Activated CD4-positive, CD25-positive, alpha-beta regulatory T cell (primary cell): Measurements from ENCODE around the gene SLIT2.

Experiments used
- DNase-seq, 4 experiments: peaks; one replicate each; lab custom pipeline; 2025; lab: John Stamatoyannopoulos, UW

SLIT2 gene, protein sequence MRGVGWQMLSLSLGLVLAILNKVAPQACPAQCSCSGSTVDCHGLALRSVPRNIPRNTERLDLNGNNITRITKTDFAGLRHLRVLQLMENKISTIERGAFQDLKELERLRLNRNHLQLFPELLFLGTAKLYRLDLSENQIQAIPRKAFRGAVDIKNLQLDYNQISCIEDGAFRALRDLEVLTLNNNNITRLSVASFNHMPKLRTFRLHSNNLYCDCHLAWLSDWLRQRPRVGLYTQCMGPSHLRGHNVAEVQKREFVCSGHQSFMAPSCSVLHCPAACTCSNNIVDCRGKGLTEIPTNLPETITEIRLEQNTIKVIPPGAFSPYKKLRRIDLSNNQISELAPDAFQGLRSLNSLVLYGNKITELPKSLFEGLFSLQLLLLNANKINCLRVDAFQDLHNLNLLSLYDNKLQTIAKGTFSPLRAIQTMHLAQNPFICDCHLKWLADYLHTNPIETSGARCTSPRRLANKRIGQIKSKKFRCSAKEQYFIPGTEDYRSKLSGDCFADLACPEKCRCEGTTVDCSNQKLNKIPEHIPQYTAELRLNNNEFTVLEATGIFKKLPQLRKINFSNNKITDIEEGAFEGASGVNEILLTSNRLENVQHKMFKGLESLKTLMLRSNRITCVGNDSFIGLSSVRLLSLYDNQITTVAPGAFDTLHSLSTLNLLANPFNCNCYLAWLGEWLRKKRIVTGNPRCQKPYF (N-terminal part only)

GRCh38 chr4:20251796-20252655 lies at the start of gene SLIT2:
SLIT2 (plus strand) TSS chr4:20251905; CDS start chr4:20253816, 1,911 bp downstream.
- no peak for DNase-seq

GRCh38 chr4:20203508-20203907 lies 48.2 kb upstream of the SLIT2 start:
- DNase-seq, result no peak

- DNase-seq, result no peak
Observed at GRCh38 chr4:20217521-20217920, 34.2 kb upstream of the SLIT2 start.

GRCh38 chr4:20217951-20218350 lies 33.8 kb upstream of the SLIT2 start:
- no peak for DNase-seq

- DNase-seq, result no peak
Observed at GRCh38 chr4:20219521-20219920, 32.2 kb upstream of the SLIT2 start.

DNA sequence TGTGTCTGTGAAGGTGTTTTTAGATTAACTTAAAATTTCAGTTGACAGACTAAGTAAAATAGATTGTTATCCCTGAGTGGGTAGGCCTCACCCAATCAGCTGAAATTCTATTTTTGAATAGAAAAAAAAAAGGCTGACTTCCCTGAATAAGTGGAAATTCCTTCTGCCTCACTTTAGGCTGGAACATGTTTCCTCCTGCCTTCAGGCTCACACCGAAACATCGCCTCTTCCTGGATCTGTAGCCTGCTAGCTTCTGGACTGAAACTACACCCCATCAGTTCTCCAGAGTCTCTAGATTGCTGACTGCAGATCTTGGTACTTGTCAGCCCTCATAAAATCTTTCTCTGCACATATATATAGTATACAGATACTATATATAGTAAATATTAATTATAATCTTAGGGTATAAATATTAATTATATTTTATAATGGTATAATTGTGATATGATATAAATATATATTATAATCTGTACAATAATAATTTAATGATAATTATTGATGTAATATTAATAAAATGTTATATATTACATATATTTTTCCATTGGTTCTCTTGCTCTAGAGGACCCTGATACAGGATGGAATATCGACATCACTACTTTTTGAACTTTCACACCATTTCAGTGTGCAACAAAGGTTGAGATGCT lies 13.7 kb upstream of the SLIT2 start:
- DNase-seq, result no peak

- DNase-seq, result no peak
Observed at GRCh38 chr4:20248155-20248558, 3.5 kb upstream of the SLIT2 start.

DNA sequence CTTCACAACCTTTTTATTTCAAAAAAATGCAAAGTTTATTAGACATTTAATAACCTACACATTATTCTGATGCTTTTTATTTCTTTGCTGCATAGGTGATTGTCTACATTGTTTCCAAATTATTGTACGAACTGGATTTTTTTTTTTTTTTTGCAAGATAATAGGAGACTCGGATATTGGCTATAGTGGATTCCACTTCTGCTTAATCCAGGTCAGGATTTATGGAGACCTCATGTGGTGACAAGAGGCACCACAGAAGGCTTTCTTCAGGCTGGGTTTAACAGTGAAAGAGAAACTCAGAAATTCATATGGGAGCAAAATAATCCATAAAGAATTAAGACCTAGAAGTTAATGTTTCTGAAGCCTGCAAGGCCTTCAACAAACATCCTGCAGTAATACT lies 2.4 kb upstream of the SLIT2 start:
- no peak for DNase-seq

DNA sequence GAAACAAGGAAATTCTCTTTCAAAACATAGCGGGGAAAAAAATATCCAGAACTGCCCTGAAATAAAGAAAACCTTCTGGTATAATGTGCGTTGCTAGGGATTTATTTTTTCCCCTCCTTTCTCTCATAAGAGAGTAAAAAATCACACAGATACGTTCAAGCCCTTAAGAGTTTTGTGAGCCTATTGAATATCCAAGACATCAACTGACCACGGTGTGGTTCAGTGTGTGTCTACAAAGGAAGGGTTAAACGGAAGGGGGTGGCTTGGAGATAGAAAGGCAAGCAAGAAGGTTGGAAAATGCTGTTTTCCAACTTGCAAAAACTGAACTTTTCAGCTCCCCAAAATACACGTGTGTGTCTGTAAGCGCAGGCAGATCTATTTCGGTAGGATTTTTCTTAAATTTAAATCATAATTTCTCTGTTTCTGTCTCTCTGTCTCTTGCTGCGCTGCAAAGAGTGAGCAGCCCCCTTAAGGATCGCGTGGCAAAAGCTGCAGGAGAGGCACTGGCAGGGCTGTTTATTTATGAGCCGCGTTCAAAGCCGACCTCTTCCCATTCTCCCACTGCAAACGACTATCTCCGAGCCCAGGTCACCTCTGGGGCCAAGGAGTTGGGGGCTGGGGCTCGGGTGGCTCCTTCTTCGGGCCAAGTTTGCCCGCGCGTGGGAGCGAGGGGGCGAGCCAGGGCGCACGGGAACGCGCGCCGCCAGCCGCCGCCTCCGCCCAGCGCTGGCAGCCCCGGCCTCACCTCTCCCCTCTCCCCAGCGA lies 492 bp upstream of the SLIT2 start:
- DNase-seq, result no peak

DNA sequence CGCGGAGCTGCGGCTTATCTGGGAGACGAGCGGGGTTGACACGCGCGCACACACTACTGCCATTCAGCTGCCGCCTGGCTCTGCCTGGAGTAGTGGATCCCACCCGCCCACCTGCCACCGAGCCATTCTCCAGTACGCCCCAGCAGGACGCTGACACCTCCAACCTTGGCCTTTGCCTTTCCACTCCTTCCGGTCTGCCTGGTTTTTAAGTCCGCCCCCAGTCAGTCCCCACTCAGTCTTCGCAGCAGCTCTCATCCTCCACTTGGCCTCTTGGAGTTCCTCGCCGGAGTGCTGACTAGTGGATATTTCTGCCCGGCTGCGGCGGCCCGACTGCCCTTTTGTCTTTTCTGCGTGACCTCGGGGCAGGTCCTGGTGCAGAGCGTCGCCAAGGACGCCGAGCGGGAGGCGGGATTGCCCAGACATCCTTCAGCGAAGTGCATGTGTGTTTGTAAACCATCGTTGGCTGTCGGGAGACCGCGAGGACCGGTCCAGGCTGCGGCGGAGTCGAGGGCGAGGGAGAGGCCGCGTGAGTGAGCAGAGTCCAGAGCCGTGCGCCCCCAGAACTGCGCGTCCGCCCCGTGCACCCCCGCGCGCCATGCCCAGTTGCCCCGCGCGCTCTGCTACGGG lies 1.1 kb downstream of the SLIT2 start:
- no peak for DNase-seq

DNA sequence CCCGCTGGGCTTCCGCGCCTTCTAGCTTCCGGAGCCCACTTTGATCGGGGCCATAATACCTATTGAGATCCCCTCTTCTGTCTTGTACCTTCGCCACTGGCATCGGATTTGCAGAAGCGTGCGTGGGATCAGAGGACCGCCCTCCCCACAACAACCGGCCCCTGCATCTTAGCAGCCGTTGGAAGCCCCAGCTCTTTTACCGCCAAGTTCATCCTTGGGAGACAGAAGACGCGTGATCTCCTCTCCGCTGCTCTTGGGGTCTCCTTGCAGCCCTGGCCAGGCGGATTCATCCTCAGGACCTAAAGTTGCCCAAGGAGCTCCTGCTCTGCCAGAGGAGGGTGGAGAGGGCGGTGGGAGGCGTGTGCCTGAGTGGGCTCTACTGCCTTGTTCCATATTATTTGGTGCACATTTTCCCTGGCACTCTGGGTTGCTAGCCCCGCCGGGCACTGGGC lies 1.6 kb downstream of the SLIT2 start:
- DNase-seq, result no peak

GRCh38 chr4:20253735-20254409 lies 2.2 kb downstream of the SLIT2 start:
- DNase-seq, result no peak

GRCh38 chr4:20254511-20255250 lies 3.0 kb downstream of the SLIT2 start:
- no peak for DNase-seq

GRCh38 chr4:20255251-20255586 lies 3.5 kb downstream of the SLIT2 start:
- no peak for DNase-seq

- no peak for DNase-seq
Observed at GRCh38 chr4:20255823-20256222, 4.1 kb downstream of the SLIT2 start.

GRCh38 chr4:20256381-20256881 lies 4.7 kb downstream of the SLIT2 start:
- DNase-seq, result no peak

- no peak for DNase-seq
Observed at GRCh38 chr4:20259707-20260106, 8.0 kb downstream of the SLIT2 start.

GRCh38 chr4:20260821-20261220 lies 9.1 kb downstream of the SLIT2 start:
- no peak for DNase-seq

DNA sequence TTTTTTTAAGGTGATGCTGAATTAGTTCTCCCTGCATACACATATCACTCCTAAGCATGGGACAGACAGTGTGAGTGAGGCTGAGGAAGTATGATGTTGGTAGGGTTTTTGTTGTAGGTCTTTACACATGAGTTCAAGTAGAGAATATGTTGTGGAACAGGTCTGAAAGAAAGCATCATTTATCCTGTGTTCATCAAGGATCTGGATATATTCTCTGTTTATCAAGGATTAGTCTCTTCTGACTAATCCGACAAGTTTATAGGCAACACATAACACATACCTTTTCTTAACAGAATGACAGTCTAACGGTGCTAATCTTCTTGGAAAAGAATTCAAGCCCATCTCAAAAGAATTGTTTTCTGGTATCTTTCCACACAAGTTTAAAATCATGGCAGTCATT lies 10.5 kb downstream of the SLIT2 start:
- no peak for DNase-seq
